Bronchial epithelial cell (primary cell): ENCODE data around the gene TBPL1. TPM values are rescaled to one million over a fixed set of nuclear protein-coding genes. Genes with fewer than 3 reads are reported as not detected.

ENCODE experiments used
- DNase-seq: peaks from one replicate; pipeline ENCODE4 v3.0.0-alpha.2; 2010; ENCODE audit warnings: low read depth
- FAIRE-seq: peaks from 2 replicates; lab custom pipeline; 2011; peaks lifted over from hg19 to GRCh38; lab: Jason Lieb, UNC
- H3K27me3 ChIP-seq: 2 replicates; pipeline ENCODE4 v1.5.1; 2011; ENCODE audit warnings: low read length; ENCODE audit not compliant: control insufficient read depth, insufficient read depth
- H3K36me3 ChIP-seq: 2 replicates; pipeline ENCODE4 v1.5.1; 2011; ENCODE audit warnings: low read length; ENCODE audit not compliant: control insufficient read depth, insufficient read depth
- H3K4me3 ChIP-seq: 2 replicates; pipeline ENCODE4 v1.5.1; 2011; ENCODE audit warnings: mild to moderate bottlenecking, low read depth, low read length, control low read depth
- CTCF ChIP-seq: IDR thresholded peaks from 2 replicates; pipeline ENCODE4 v1.5.1; 2011; ENCODE audit warnings: mild to moderate bottlenecking, moderate library complexity, low read length, control low read depth, inconsistent platforms; ENCODE audit not compliant: insufficient read depth, severe bottlenecking
- total RNA-seq: library from RNA; depleted of rRNA; stranded (reverse); fragments of >200 nt; gene quantifications from 2 replicates; pipeline ENCODE4 v1.2.1, GENCODE V29; 2014

The TBPL1 gene
- total RNA-seq, 1 donor from 2014 or later: 18.4 TPM

GRCh38 chr6:133959667-133960368 is 6.8 kb downstream of the TBPL1 start:
- Histone ChIP-seq H3K4me3 (no peak overlapping the region), H3K27me3 (no peaks in the 10 kb centered on the region), H3K36me3 (no peaks in the 10 kb centered on the region)
- no peak for DNase-seq
- TF ChIP-seq CTCF: no peak
- no peak for FAIRE-seq

GRCh38 chr6:133961831-133962230 is 8.8 kb downstream of the TBPL1 start:
- no peak for DNase-seq
- no peak for FAIRE-seq

GRCh38 chr6:133964052-133964451 is 11.0 kb downstream of the TBPL1 start:
- Histone ChIP-seq H3K4me3 (no peak overlapping the region), H3K27me3 (no peaks in the 10 kb centered on the region), H3K36me3 (no peaks in the 10 kb centered on the region)
- FAIRE-seq (no peak), DNase-seq (peak; percentile 91)
- no peak for TF ChIP-seq CTCF

More at GRCh38 chr6:133961831-133962230, 8.8 kb downstream of the TBPL1 start:
- no peak for TF ChIP-seq CTCF
- Histone ChIP-seq H3K4me3 (no peak overlapping the region), H3K36me3 (no peaks in the 10 kb centered on the region), H3K27me3 (no peaks in the 10 kb centered on the region)

GRCh38 chr6:133964702-133965101 is 11.7 kb downstream of the TBPL1 start:
- Histone ChIP-seq H3K27me3 (no peaks in the 10 kb centered on the region), H3K36me3 (no peaks in the 10 kb centered on the region), H3K4me3 (no peak overlapping the region)
- DNase-seq: no peak
- no peak for FAIRE-seq
- TF ChIP-seq CTCF: no peak

GRCh38 chr6:133965817-133966360 is 12.9 kb downstream of the TBPL1 start:
- no peak for FAIRE-seq
- TF ChIP-seq CTCF: no peak
- no peak overlapping the region for H3K4me3 ChIP-seq
- H3K36me3 ChIP-seq: no peaks in the 10 kb centered on the region
- H3K27me3 ChIP-seq: no peaks in the 10 kb centered on the region
- no peak for DNase-seq
